ELR (cell line): ENCODE data around the gene NANOS3.

Source experiments
- DNase-seq: peaks from one replicate; pipeline ENCODE4 v3.0.0-alpha.2; 2015; ENCODE audit warnings: low read depth

NANOS3 gene

DNA sequence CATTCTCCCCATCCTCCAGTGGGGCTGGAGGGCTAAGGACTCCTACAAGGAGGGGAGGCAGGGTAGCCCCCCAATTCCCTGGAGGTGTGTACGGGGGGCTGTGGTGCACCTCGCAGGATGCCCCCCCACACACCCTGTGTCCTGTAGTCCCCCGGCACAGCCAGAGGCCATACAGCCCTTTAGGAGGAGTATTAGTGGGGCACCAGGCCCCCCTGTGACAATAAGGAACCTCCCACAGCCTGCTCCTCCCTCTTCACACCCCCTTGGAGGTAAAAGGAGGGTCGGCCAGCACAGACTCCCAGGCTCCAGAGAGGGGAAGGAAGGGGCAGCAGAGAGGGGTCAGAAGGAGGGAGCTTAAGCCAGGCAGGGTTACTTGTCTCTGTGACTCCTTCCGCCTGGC is at the start of gene NANOS3:
Gene NANOS3, plus strand, starts transcription at position 301 of the 400 bp plus-strand sequence. CDS start 115 bp downstream, outside the sequence.
- no peak for DNase-seq

- no peak for DNase-seq
Measured at GRCh38 chr19:13827656-13828055, 49.3 kb upstream of the NANOS3 start.

GRCh38 chr19:13830114-13830740 is 46.7 kb upstream of the NANOS3 start:
- no peak for DNase-seq

GRCh38 chr19:13830741-13831536 is 46.0 kb upstream of the NANOS3 start:
- DNase-seq: no peak

DNA sequence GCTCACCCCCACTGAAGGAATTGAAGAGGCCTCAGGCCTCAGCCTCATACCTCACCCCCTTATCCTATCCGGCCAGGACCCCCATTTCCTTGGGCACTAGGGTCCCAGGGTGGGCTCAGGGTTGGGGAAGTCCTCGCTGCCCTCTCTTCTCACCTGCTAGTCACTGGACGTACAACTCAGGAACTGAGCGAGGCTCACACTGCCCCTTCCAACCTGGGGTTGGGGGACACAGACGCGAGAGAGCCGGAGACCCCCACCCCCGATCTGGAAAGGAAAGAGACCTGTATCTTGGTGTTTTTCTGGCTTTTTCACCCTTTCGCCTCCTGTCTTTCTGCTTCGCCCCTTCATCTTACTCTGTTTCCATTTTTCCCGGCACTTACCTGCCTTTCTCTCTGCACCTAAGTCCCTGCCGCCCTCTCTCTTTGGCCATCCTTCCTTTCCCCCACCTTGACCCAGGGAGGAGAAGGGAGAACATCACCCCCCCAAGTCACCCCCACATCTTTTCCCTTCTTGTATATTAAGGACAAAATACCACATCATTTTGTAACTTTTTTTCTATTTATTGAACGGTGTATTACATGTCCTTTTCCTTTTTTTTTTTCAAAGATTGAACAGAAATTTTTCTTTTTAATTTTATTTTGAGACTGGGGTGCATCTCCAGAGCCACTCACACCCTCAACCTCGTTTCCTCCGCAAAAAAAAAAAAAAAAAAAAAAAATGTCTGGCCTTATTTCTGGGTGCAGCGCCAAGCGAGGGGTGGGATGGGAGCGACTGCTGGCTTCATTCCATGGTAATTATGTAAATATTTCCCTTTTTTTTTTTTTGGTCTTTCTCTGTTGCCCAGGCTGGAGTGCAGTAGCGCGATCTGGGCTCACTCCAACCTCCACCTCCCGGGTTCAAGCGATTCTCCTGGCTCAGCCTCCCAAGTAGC is 45.1 kb upstream of the NANOS3 start:
- DNase-seq: no peak

DNA sequence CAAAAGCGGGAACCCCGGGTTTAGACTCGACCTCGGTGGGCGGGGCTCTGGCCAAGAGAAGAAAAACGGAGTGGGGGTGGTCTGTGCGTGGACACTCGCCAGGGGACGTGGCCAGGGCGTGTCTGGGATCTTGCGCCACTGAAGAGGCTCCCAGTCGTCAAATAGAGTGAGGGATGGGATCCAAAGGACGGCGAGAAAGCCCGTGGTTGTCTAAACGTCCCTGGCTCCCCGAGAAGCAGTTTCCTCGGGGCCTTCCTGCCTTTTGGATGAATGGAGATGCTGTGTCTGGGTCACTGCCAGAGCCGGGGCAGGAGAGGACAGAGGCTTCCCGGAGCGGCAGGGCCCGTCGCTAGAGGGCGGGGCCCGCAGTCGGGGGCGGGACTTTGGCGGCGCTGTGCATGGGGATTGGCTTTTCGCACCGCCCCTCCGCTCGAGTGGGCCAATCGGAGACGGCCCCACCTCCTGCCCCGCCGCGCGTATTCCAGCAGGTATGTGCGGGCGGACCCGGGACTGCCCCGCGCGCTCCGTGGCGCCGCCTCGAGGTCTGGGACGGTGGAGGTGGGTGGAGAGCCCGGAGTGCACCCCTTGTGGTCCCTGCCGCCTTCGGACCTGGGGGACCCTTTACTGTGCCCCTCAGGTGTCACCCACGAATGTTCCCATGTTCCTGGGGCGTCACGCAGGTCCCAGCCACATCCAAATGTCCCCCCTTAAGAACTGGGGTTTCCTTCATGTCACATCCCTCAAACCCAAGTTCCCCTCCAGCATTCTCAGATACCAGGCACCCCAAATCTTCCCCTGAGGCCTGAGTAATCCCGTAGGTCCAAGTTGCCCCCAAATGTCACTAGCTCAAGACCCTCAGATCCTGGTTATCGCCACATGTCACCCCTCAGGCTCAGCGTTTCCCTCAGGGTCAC is 43.3 kb upstream of the NANOS3 start:
- DNase-seq: peak; percentile 94

DNA sequence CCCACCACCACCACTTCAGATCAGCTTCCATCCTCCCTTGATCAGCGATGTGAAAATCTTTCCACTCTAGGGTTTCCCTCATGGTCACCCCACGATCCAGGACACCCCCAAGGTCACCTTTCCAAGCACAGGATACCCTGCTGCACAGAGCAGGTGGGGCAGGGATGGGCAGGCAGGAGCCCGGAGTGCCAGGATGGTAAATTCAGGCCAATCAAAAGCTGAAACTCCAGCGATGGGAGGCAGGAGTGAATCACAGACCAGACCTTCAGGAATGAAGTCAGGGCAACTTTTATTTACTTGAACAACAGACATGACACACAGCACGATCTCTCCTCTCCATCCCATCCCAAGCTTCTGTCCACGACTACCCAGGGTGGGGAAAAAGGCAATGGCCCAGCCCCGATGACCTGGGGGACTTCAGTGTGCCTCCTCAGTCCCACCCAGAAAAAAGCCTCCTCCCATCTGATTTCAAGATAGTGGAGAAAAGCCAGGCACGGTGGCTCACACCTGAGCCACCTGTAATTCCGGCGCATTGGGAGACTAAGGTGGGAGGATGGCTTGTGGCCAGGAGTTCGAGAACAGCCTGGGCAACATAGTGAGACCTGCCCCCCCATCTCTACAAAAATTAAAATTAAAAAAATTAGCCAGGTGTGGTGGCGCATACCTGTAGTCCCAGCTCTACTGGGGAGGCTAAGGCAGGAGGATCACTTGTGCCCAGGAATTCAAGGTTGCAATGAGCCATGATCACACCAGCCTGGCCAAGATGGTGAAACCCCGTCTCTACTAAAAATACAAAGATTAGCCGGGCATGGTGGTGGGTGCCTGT is 42.5 kb upstream of the NANOS3 start:
- DNase-seq: peak; percentile 92

DNA sequence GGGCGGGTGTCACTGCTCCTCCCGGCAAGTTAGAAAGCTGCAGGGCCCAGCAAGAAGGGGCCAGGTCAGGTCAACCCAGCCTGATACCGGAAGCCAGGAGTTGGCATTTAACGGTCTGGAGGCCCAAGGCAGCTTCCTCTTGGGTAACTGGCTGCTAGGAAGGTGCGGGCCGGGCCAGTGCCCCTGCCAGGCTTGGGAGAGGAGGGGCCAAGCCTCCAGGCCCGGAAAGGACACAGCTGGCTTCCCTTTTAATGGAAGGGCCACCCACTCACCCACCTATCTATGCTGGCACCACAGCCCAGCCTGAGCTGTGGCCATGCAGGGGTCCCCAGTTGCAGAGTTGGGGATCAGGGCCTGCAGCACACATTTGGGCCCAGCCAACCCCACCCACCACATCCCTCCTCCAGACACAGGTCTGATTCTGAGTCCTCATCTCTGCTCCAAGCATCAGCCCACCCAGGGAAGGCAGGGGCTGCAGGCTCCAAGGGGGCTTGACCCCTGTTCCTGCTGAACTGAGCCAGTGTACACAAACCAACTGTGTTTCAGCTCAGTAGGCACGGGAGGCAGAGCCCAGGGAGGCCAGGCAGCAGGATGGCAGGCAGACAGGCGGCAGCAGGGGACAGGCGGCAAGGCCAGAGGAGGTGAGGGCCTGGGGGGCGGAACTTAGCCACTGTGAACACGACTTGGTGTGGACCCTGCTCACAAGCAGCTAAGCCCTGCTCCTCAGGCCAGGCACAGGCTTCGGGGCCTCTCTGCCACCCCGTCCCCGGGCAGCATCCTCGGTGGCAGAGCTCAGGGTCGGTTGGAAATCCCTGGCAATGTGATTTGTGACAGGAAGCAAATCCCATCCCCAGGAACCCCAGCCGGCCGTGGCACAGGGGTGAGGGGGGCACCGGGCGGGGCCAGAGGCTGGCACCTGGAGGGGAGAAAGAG is 40.9 kb upstream of the NANOS3 start:
- DNase-seq: no peak

GRCh38 chr19:13838435-13839129 is 38.4 kb upstream of the NANOS3 start:
- no peak for DNase-seq

- peak; percentile 96 for DNase-seq
Measured at GRCh38 chr19:13839130-13839937, 37.6 kb upstream of the NANOS3 start.

DNA sequence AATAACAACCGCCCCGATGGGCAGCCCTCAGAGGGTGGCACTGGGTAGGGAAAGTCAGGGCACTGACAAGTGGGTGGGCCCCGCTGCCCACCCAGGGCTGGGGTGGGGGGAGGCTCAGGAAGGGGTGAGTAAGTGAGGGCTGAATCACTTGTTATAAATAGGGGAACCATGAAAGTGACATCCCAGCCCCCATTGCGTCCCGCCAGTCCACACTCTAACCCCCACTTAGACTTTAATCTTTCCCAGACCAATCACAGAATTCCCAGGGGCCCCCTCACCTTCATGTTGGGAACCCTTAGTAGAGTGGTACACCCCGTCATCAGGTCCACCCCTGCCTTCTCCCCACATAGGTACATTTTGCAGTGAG is 37.0 kb upstream of the NANOS3 start:
- DNase-seq: peak; percentile 81

GRCh38 chr19:13840305-13841085 is 36.4 kb upstream of the NANOS3 start:
- peak; percentile 88 for DNase-seq

GRCh38 chr19:13841086-13841961 is 35.6 kb upstream of the NANOS3 start:
- peak; percentile 68 for DNase-seq

- DNase-seq: no peak
Measured at GRCh38 chr19:13841962-13842290, 35.0 kb upstream of the NANOS3 start.

- peak; percentile 85 for DNase-seq
Measured at GRCh38 chr19:13842291-13843103, 34.4 kb upstream of the NANOS3 start.
